Measurements from ENCODE around the gene CACNG5.
"Not testable (repeated sequence)": the region's sequence is repeated elsewhere in the genome, so short reads cannot be mapped to it uniquely, and the experiment has no call there.

The CACNG5 gene

GRCh38 chr17:66892246-66892645 is 57.3 kb downstream of the CACNG5 start:
- no peak overlapping the region for H3K4me3 ChIP-seq (ENCODE audit: control insufficient read depth, low read depth, low read length)
- TF ChIP-seq CTCF (conservative IDR thresholded peaks at IDR 0.05; ENCODE audit: control insufficient read depth, insufficient read depth, low read depth, low read length): no peak
- peak; percentile 43 for DNase-seq (ENCODE audit: low read depth)

- no peak overlapping the region for H3K4me3 ChIP-seq (ENCODE audit: control insufficient read depth, low read depth, low read length)
- DNase-seq (ENCODE audit: low read depth): peak; percentile 65
- no peak for TF ChIP-seq CTCF (conservative IDR thresholded peaks at IDR 0.05; ENCODE audit: control insufficient read depth, insufficient read depth, low read depth, low read length)
Measured at GRCh38 chr17:66893382-66893781, 58.5 kb downstream of the CACNG5 start.

GRCh38 chr17:66893863-66894262 is 58.9 kb downstream of the CACNG5 start:
- no peak for DNase-seq (ENCODE audit: low read depth)
- H3K4me3 ChIP-seq (ENCODE audit: control insufficient read depth, low read depth, low read length): no peak overlapping the region
- no peak for TF ChIP-seq CTCF (conservative IDR thresholded peaks at IDR 0.05; ENCODE audit: control insufficient read depth, insufficient read depth, low read depth, low read length)

GRCh38 chr17:66897141-66897540 is 62.2 kb downstream of the CACNG5 start:
- H3K4me3 ChIP-seq (ENCODE audit: control insufficient read depth, low read depth, low read length): no peak overlapping the region
- no peak for TF ChIP-seq CTCF (conservative IDR thresholded peaks at IDR 0.05; ENCODE audit: control insufficient read depth, insufficient read depth, low read depth, low read length)
- DNase-seq (ENCODE audit: low read depth): no peak

GRCh38 chr17:66898536-66898935 is 63.6 kb downstream of the CACNG5 start:
- no peak overlapping the region for H3K4me3 ChIP-seq (ENCODE audit: control insufficient read depth, low read depth, low read length)
- TF ChIP-seq CTCF (conservative IDR thresholded peaks at IDR 0.05; ENCODE audit: control insufficient read depth, insufficient read depth, low read depth, low read length): no peak
- DNase-seq (ENCODE audit: low read depth): no peak

- peak; percentile 34 for TF ChIP-seq CTCF (conservative IDR thresholded peaks at IDR 0.05; ENCODE audit: control insufficient read depth, insufficient read depth, low read depth, low read length)
- no peak overlapping the region for H3K4me3 ChIP-seq (ENCODE audit: control insufficient read depth, low read depth, low read length)
- peak; percentile 24 for DNase-seq (ENCODE audit: low read depth)
Measured at GRCh38 chr17:66900126-66901010, 65.5 kb downstream of the CACNG5 start.

GRCh38 chr17:66903296-66903695 is 68.4 kb downstream of the CACNG5 start:
- H3K4me3 ChIP-seq (ENCODE audit: control insufficient read depth, low read depth, low read length); DNase-seq (ENCODE audit: low read depth): not testable (repeated sequence)
